GM21526 (cell line): ENCODE data around the gene MBD1.
"Not testable (repeated sequence)": the region's sequence is repeated elsewhere in the genome, so short reads cannot be mapped to it uniquely, and the experiment has no call there.

Experiments
- ATAC-seq: cut with Tn5 transposase; IDR thresholded peaks from one replicate; pipeline ENCODE4 v1.9.1; 2021; ENCODE audit warnings: moderate library complexity; ENCODE audit not compliant: unreplicated experiment, low FRiP score

Gene MBD1

GRCh38 chr18:50275503-50276036 lies 5.8 kb downstream of the MBD1 start:
- no peak for ATAC-seq

- no peak for ATAC-seq
Observed at GRCh38 chr18:50274941-50275340, 6.4 kb downstream of the MBD1 start.

- no peak for ATAC-seq
Observed at GRCh38 chr18:50274044-50274442, 7.3 kb downstream of the MBD1 start.

GRCh38 chr18:50273203-50274043 lies 7.9 kb downstream of the MBD1 start:
- ATAC-seq: no peak

GRCh38 chr18:50272568-50272967 lies 8.8 kb downstream of the MBD1 start:
- ATAC-seq: no peak

- peak; percentile 62 for ATAC-seq
Observed at GRCh38 chr18:50268022-50268747, 13.1 kb downstream of the MBD1 start.

GRCh38 chr18:50266248-50266704 lies 15.0 kb downstream of the MBD1 start, which contains the start of gene CFAP53:
Gene CFAP53, minus strand, starts transcription at chr18:50266495. Its CDS starts 91 bp downstream, at chr18:50266404.
- ATAC-seq: peak; percentile 67

GRCh38 chr18:50262977-50263376 lies 18.3 kb downstream of the MBD1 start:
- no peak for ATAC-seq

GRCh38 chr18:50250935-50251334 lies 30.4 kb downstream of the MBD1 start:
- no peak for ATAC-seq

GRCh38 chr18:50249576-50249975 lies 31.7 kb downstream of the MBD1 start:
- no peak for ATAC-seq

- no peak for ATAC-seq
Observed at GRCh38 chr18:50247561-50247960, 33.8 kb downstream of the MBD1 start.

GRCh38 chr18:50241768-50242167 lies 39.6 kb downstream of the MBD1 start:
- ATAC-seq: not testable (repeated sequence)

- ATAC-seq: no peak
Observed at GRCh38 chr18:50240080-50240563, 41.2 kb downstream of the MBD1 start.

GRCh38 chr18:50232419-50232818 lies 48.9 kb downstream of the MBD1 start:
- ATAC-seq: no peak

- no peak for ATAC-seq
Observed at GRCh38 chr18:50231621-50232020, 49.7 kb downstream of the MBD1 start.

GRCh38 chr18:50220249-50220648 lies 61.1 kb downstream of the MBD1 start:
- ATAC-seq: not testable (repeated sequence)
